ENCODE measurements around the gene DYRK3.

Gene DYRK3

GRCh38 chr1:206672844-206673758 is 37.8 kb downstream of the DYRK3 start:
- POLR2A ChIA-PET (ENCODE audit: low non-redundant PET): interaction anchor here (0.6 to 0.7 kb wide), 2 partner anchors 18 to 24 kb away, joined by 3 to 4 read pairs; no protein-coding TSS in a partner anchor
- no peak for TF ChIP-seq CTCF (conservative IDR thresholded peaks at IDR 0.05; ENCODE audit: low read depth)
- CTCF ChIA-PET: interaction anchor here (0.6 to 3.7 kb wide), 6 partner anchors 10 to 347 kb away, joined by 3 to 34 read pairs (median 4); partner anchors contain the start of genes DYRK3 and EIF2D
- DNase-seq (ENCODE audit: low spot score): no peak
- H3K27ac ChIP-seq: no peak overlapping the region

- DNase-seq (ENCODE audit: low spot score): no peak
- ChIA-PET CTCF (interaction anchor here (0.6 to 3.7 kb wide), 6 partner anchors 11 to 222 kb away, joined by 3 to 34 read pairs (median 6); partner anchors contain the start of genes DYRK3 and EIF2D), POLR2A (ENCODE audit: low non-redundant PET) (interaction anchor here (1.2 kb wide), 1 partner anchor 10 kb away, joined by 5 read pairs; no protein-coding TSS in a partner anchor)
- TF ChIP-seq CTCF (conservative IDR thresholded peaks at IDR 0.05; ENCODE audit: low read depth): no peak
- H3K27ac ChIP-seq: peak overlapping the region; percentile 84
Observed at GRCh38 chr1:206674236-206674635, 38.9 kb downstream of the DYRK3 start.

- POLR2A ChIA-PET (ENCODE audit: low non-redundant PET): interaction anchor here (1.2 kb wide), 1 partner anchor 10 kb away, joined by 5 read pairs; no protein-coding TSS in a partner anchor
- peak overlapping the region; percentile 84 for H3K27ac ChIP-seq
- DNase-seq (ENCODE audit: low spot score): peak; percentile 95
- CTCF ChIA-PET: interaction anchor here (0.5 to 3.7 kb wide), 6 partner anchors 11 to 197 kb away, joined by 3 to 34 read pairs (median 6); partner anchors contain the start of genes DYRK3 and EIF2D
- TF ChIP-seq CTCF (conservative IDR thresholded peaks at IDR 0.05; ENCODE audit: low read depth): no peak
Observed at GRCh38 chr1:206674745-206675175, 39.4 kb downstream of the DYRK3 start.

- TF ChIP-seq CTCF (conservative IDR thresholded peaks at IDR 0.05; ENCODE audit: low read depth): no peak
- no peak overlapping the region for H3K27ac ChIP-seq
- DNase-seq (ENCODE audit: low spot score): no peak
- POLR2A ChIA-PET (ENCODE audit: low non-redundant PET): no interaction called here
- CTCF ChIA-PET: interaction anchor here (0.6 to 1.2 kb wide), 3 partner anchors 12 to 1562 kb away, joined by 3 to 5 read pairs (median 4); no protein-coding TSS in a partner anchor
Observed at GRCh38 chr1:206676499-206676898, 41.2 kb downstream of the DYRK3 start.

- ChIA-PET POLR2A (ENCODE audit: low non-redundant PET) (no interaction called here), CTCF (no interaction called here)
- no peak for DNase-seq (ENCODE audit: low spot score)
- no peak for TF ChIP-seq CTCF (conservative IDR thresholded peaks at IDR 0.05; ENCODE audit: low read depth)
- no peak overlapping the region for H3K27ac ChIP-seq
Observed at GRCh38 chr1:206678490-206678889, 43.2 kb downstream of the DYRK3 start.

- no peak for DNase-seq (ENCODE audit: low spot score)
- ChIA-PET POLR2A (ENCODE audit: low non-redundant PET) (no interaction called here), CTCF (no interaction called here)
- TF ChIP-seq CTCF (conservative IDR thresholded peaks at IDR 0.05; ENCODE audit: low read depth): no peak
- H3K27ac ChIP-seq: no peak overlapping the region
Observed at GRCh38 chr1:206679738-206680211, 44.4 kb downstream of the DYRK3 start.

All from RWPE1 (cell line).